ENCODE measurements around the gene CD55. TPM values are rescaled to one million over a fixed set of nuclear protein-coding genes. Genes with fewer than 3 reads are reported as not detected.

The CD55 gene
- total RNA-seq, 3 donors from 2014 or later: 103 to 119 (median 103) TPM

GRCh38 chr1:207349979-207350378, 28.5 kb downstream of the CD55 start:
- Mint-ChIP-seq H3K4me3 (no peak overlapping the region), H3K4me1 (ENCODE audit: low read depth) (peaks cover 58% of the 10 kb centered on the region), H3K27me3 (ENCODE audit: low read depth) (no peaks in the 10 kb centered on the region), H3K36me3 (ENCODE audit: insufficient read depth) (peaks cover 69% of the 10 kb centered on the region), H3K9me3 (peaks cover 15% of the 10 kb centered on the region)
- DNase-seq: no peak
- no peak for ATAC-seq

DNA sequence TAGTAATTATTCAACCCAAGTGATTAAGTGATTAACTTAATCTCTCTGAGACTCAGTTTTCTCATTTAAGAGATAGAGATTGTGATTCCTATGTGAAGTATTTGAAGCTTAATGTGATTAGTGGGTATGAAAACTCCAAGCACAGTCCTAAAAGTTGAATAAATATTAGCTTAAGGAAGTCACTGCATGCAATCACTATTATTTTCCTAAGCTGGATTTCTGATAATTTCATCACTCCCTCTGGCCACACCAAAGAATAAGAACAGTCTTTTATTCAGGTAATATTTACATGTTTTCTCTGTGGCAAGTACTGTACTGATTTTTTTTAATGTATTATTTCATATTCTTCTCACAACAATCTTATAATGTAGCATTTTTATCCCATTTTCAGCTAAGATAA, 31.1 kb downstream of the CD55 start:
- Mint-ChIP-seq H3K4me1 (ENCODE audit: low read depth) (peaks cover 50% of the 10 kb centered on the region), H3K4me3 (no peak overlapping the region), H3K36me3 (ENCODE audit: insufficient read depth) (peaks cover 54% of the 10 kb centered on the region), H3K9me3 (peaks cover 15% of the 10 kb centered on the region), H3K27me3 (ENCODE audit: low read depth) (no peaks in the 10 kb centered on the region)
- no peak for ATAC-seq
- DNase-seq: no peak

- Mint-ChIP-seq H3K27me3 (ENCODE audit: low read depth) (no peaks in the 10 kb centered on the region), H3K9me3 (peaks cover 5% of the 10 kb centered on the region), H3K36me3 (ENCODE audit: insufficient read depth) (peaks cover 42% of the 10 kb centered on the region), H3K4me3 (no peak overlapping the region), H3K4me1 (ENCODE audit: low read depth) (peaks cover 47% of the 10 kb centered on the region)
- ATAC-seq: no peak
- DNase-seq: no peak
These were observed 33.6 kb downstream of the CD55 start for GRCh38 chr1:207355060-207355459.

DNA sequence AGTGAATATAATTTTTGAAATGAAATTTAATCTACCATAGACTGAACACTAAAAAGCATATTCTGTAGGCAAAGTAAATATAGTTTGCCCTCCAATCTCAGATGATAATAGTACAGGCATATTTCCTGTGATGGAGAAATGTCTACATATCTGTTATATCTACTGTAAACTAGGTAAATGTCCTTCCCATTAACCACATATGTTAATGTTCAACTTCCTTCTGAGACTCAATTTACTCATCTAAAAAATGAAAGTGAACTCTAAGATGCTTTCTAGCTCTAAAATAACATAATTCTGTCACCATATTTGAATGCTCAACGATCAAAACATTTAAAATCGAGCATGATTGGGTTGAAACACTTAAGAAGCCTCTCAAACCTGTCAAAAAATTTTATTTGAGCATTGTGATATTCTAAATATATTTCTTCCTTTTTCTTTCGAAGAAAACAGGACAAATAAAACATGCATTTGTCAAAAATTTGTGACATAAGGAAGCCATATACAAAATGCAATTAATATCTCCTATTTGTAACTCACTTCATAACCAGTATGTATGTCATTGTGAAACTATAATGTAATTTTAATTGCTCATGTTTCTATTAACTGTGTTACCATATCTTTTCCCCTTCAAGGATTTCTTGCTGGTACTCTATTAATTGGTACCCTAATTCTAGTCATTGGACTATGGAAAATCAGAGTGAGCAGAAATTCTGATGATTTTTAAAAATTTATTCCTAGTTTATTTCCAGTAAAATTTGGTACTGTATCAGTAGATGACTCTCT, 34.2 kb downstream of the CD55 start:
- H3K9me3 Mint-ChIP-seq: no peaks in the 10 kb centered on the region
- peaks cover 41% of the 10 kb centered on the region for H3K4me1 Mint-ChIP-seq (ENCODE audit: low read depth)
- H3K27me3 Mint-ChIP-seq (ENCODE audit: low read depth): no peaks in the 10 kb centered on the region
- H3K4me3 Mint-ChIP-seq: no peak overlapping the region
- ATAC-seq: no peak
- no peak for DNase-seq
- peaks cover 36% of the 10 kb centered on the region for H3K36me3 Mint-ChIP-seq (ENCODE audit: insufficient read depth)

GRCh38 chr1:207361029-207361428, 39.6 kb downstream of the CD55 start:
- H3K9me3 Mint-ChIP-seq: no peaks in the 10 kb centered on the region
- H3K4me1 Mint-ChIP-seq (ENCODE audit: low read depth): peaks cover 9% of the 10 kb centered on the region
- ATAC-seq (no peak), DNase-seq (no peak)
- H3K27me3 Mint-ChIP-seq (ENCODE audit: low read depth): no peaks in the 10 kb centered on the region
- peaks cover 17% of the 10 kb centered on the region for H3K36me3 Mint-ChIP-seq (ENCODE audit: insufficient read depth)
- no peak overlapping the region for H3K4me3 Mint-ChIP-seq

DNA sequence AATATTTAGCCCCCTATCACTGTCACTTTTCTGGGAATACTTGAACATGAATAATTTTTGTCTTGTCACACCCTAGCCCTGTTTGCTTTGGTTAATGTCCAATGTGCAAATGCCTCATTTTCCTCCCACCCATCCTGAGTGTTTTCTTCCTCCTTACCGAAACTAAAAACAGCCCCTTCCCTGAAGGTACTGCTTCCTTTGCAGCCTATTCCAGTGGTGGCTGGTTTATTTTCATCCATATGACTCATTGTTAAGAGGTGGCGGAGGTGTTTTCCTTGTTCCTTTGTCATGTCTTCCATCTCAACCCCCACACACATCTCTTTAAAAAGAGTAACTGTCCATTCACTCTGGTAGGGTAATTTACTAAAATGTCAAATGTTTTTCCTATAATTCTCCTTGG, 40.4 kb downstream of the CD55 start:
- no peaks in the 10 kb centered on the region for H3K27me3 Mint-ChIP-seq (ENCODE audit: low read depth)
- DNase-seq (no peak), ATAC-seq (no peak)
- H3K9me3 Mint-ChIP-seq: no peaks in the 10 kb centered on the region
- peaks cover 16% of the 10 kb centered on the region for H3K36me3 Mint-ChIP-seq (ENCODE audit: insufficient read depth)
- no peak overlapping the region for H3K4me3 Mint-ChIP-seq
- H3K4me1 Mint-ChIP-seq (ENCODE audit: low read depth): peaks cover 9% of the 10 kb centered on the region

- no peak for DNase-seq
- Mint-ChIP-seq H3K4me1 (ENCODE audit: low read depth) (peaks cover 5% of the 10 kb centered on the region), H3K27me3 (ENCODE audit: low read depth) (no peaks in the 10 kb centered on the region), H3K36me3 (ENCODE audit: insufficient read depth) (peaks cover 16% of the 10 kb centered on the region), H3K4me3 (no peak overlapping the region), H3K9me3 (no peaks in the 10 kb centered on the region)
- ATAC-seq: peak; percentile 92
These were observed 41.7 kb downstream of the CD55 start for GRCh38 chr1:207362962-207363860.

- H3K4me1 Mint-ChIP-seq (ENCODE audit: low read depth): no peaks in the 10 kb centered on the region
- no peak for ATAC-seq
- no peak for DNase-seq
- H3K4me3 Mint-ChIP-seq: no peak overlapping the region
- no peaks in the 10 kb centered on the region for H3K27me3 Mint-ChIP-seq (ENCODE audit: low read depth)
- peaks cover 16% of the 10 kb centered on the region for H3K36me3 Mint-ChIP-seq (ENCODE audit: insufficient read depth)
- no peaks in the 10 kb centered on the region for H3K9me3 Mint-ChIP-seq
These were observed 42.4 kb downstream of the CD55 start for GRCh38 chr1:207363871-207364270.

DNA sequence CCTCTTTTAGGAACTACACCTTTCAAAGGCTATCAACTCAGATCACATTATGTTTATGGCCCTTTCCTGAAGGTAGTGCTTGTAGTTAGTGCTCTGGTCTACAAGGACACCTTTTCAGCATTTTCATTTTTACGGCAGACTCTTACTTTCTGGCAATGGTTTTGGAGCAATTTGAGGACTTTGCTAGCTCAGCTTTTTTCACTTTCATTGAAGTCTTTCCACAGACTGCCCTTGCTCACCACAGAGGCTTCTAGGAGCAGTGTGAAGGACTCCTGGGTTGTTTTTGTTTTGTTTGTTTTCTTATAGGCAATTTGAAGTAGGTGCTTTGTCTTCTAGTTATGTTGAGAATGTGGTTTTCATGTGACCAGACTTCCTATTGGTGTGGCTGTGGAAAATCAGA, 43.1 kb downstream of the CD55 start:
- H3K27me3 Mint-ChIP-seq (ENCODE audit: low read depth): no peaks in the 10 kb centered on the region
- no peak for DNase-seq

GRCh38 chr1:207365063-207365462, 43.6 kb downstream of the CD55 start:
- Mint-ChIP-seq H3K4me3 (no peak overlapping the region), H3K36me3 (ENCODE audit: insufficient read depth) (peaks cover 12% of the 10 kb centered on the region), H3K27me3 (ENCODE audit: low read depth) (no peaks in the 10 kb centered on the region), H3K4me1 (ENCODE audit: low read depth) (peaks cover 2% of the 10 kb centered on the region), H3K9me3 (no peaks in the 10 kb centered on the region)
- no peak for ATAC-seq
- DNase-seq: no peak

More for the DNA sequence above, 43.1 kb downstream of the CD55 start:
- Mint-ChIP-seq H3K4me3 (no peak overlapping the region), H3K9me3 (no peaks in the 10 kb centered on the region), H3K4me1 (ENCODE audit: low read depth) (peaks cover under 1% of the 10 kb centered on the region), H3K36me3 (ENCODE audit: insufficient read depth) (peaks cover 13% of the 10 kb centered on the region)
- ATAC-seq: no peak

- DNase-seq (no peak), ATAC-seq (no peak)
- Mint-ChIP-seq H3K9me3 (no peaks in the 10 kb centered on the region), H3K4me3 (no peak overlapping the region), H3K4me1 (ENCODE audit: low read depth) (peaks cover 4% of the 10 kb centered on the region), H3K36me3 (ENCODE audit: insufficient read depth) (peaks cover 18% of the 10 kb centered on the region), H3K27me3 (ENCODE audit: low read depth) (no peaks in the 10 kb centered on the region)
These were observed 44.5 kb downstream of the CD55 start for GRCh38 chr1:207366022-207366421.

GRCh38 chr1:207388721-207389120, 67.2 kb downstream of the CD55 start:
- DNase-seq: no peak
- peaks cover 13% of the 10 kb centered on the region for H3K4me1 Mint-ChIP-seq (ENCODE audit: low read depth)
- ATAC-seq: no peak
- peaks cover 28% of the 10 kb centered on the region for H3K9me3 Mint-ChIP-seq
- peaks cover 5% of the 10 kb centered on the region for H3K36me3 Mint-ChIP-seq (ENCODE audit: insufficient read depth)
- no peak overlapping the region for H3K4me3 Mint-ChIP-seq
- H3K27me3 Mint-ChIP-seq (ENCODE audit: low read depth): peaks cover 3% of the 10 kb centered on the region

DNA sequence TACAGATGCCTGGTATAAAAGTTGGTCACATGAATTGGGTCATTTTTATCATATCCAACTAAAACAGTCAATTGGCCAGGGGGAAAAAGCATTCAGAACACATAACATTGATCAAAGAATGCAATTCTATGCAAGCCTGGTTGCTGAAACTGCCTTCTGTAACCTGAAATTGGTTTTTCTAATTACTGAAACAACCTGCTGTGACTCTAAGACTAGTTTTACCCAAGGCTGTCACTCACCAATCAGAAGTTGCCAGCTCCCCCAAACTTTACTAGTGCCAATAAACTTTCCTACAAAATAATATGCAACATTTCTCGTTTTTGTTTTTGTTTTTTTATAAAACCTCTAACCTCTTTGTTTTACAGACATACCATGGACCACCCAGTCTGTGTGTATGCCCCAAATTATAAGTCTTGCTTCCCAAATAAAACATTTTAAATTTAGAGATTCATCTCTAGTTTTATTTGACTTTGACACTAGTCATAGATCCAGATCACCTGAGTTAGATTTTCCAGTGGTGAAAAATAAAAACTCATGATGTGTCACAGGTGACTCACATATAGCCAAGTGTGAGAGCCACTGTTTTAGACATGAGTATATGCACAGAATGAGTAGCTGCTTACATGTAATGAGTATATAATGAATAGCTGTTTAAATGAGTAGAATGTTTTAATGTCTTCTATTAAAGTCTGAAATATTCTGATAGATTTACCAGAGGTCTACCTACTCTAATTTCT, 68.4 kb downstream of the CD55 start:
- Mint-ChIP-seq H3K4me3 (no peak overlapping the region), H3K27me3 (ENCODE audit: low read depth) (peaks cover 3% of the 10 kb centered on the region), H3K4me1 (ENCODE audit: low read depth) (peaks cover 13% of the 10 kb centered on the region), H3K9me3 (peaks cover 19% of the 10 kb centered on the region), H3K36me3 (ENCODE audit: insufficient read depth) (peaks cover 5% of the 10 kb centered on the region)
- DNase-seq (no peak), ATAC-seq (peak; percentile 94 to 95)

- Mint-ChIP-seq H3K27me3 (ENCODE audit: low read depth) (peaks cover 3% of the 10 kb centered on the region), H3K4me3 (no peak overlapping the region), H3K9me3 (no peaks in the 10 kb centered on the region), H3K36me3 (ENCODE audit: insufficient read depth) (no peaks in the 10 kb centered on the region), H3K4me1 (ENCODE audit: low read depth) (peaks cover 14% of the 10 kb centered on the region)
- ATAC-seq (no peak), DNase-seq (no peak)
These were observed 72.1 kb downstream of the CD55 start for GRCh38 chr1:207393610-207394009.

Measured in activated T-cell treated with anti-CD3 and anti-CD28 coated beads, Interleukin-2, amount 50 U/mL, for 4 hours (primary cell).